Esophagus (tissue), 2 donors: ENCODE data around the gene PCDHGA6. TPM values are rescaled to one million over a fixed set of nuclear protein-coding genes. Genes with fewer than 3 reads are reported as not detected.
"Not testable (repeated sequence)": the region's sequence is repeated elsewhere in the genome, so short reads cannot be mapped to it uniquely, and the experiment has no call there.

Experiments used
- H3K27ac ChIP-seq, 2 donors: one replicate each; pipeline ENCODE4 v1.5.1; 2013; ENCODE audit warnings: low read depth in 2 of 2, mild to moderate bottlenecking in 2 of 2, inconsistent platforms in 1 of 2, low read length in 1 of 2, moderate library complexity in 1 of 2
- H3K27me3 ChIP-seq, 2 donors: one replicate each; pipeline ENCODE4 v1.6.1; 2013; ENCODE audit warnings: low read length in 2 of 2, control low read depth in 1 of 2, mild to moderate bottlenecking in 1 of 2; ENCODE audit not compliant: insufficient read depth in 2 of 2, control insufficient read depth in 1 of 2
- H3K36me3 ChIP-seq, 2 donors: one replicate each; pipeline ENCODE4 v1.6.1; 2013; ENCODE audit warnings: low read length in 1 of 2; ENCODE audit not compliant: control insufficient read depth in 2 of 2, insufficient read depth in 2 of 2
- H3K4me1 ChIP-seq, 2 donors: one replicate each; pipeline ENCODE4 v1.6.1; 2013; ENCODE audit warnings: low read length in 1 of 2; ENCODE audit not compliant: control insufficient read depth in 2 of 2, insufficient read depth in 2 of 2
- H3K4me3 ChIP-seq, 2 donors: one replicate each; pipeline ENCODE4 v1.5.1; 2013; ENCODE audit warnings: low read length in 2 of 2, mild to moderate bottlenecking in 2 of 2, low read depth in 1 of 2, moderate library complexity in 1 of 2
- H3K9me3 ChIP-seq, 2 donors: one replicate each; pipeline ENCODE4 v1.6.1; 2013; ENCODE audit warnings: mild to moderate bottlenecking in 2 of 2, low read depth in 1 of 2, low read length in 1 of 2, moderate library complexity in 1 of 2; ENCODE audit not compliant: control insufficient read depth in 2 of 2, insufficient read depth in 1 of 2
- WGBS, 2 donors: extraction: QIAGEN DNeasy Blood & Tissue Kit; methylation state at CpG; one replicate each; pipeline ENCODE4 v1.1.7; 2013; 5-methylcytosine and 5-hydroxymethylcytosine counted together
- polyA plus RNA-seq, 2 donors: library from polyadenylated mRNA; stranded (reverse); fragments of 200-250 nt; gene quantifications; one replicate each; pipeline ENCODE4 v1.2.3, GENCODE V29; 2013
- donor health status: healthy with polysubstance abuse.
- donor health status: Bipolar disorder and iron deficiency.

Gene PCDHGA6
- polyA plus RNA-seq, 2 donors: 0.36 to 0.63 TPM

GRCh38 chr5:141343242-141343952, 30.3 kb upstream of the PCDHGA6 start, which contains the start of gene PCDHGA3:
PCDHGA3 (plus strand) TSS chr5:141343829; CDS start chr5:141344034, 205 bp downstream.
- H3K27ac ChIP-seq: no peak within 1 kb of the TSS
- peaks cover 22 to 46% of the 10 kb centered on the region in 2 donors for H3K9me3 ChIP-seq
- no peaks in the 10 kb centered on the region for H3K4me1 ChIP-seq
- no peaks in the 10 kb centered on the region for H3K36me3 ChIP-seq
- peak within 1 kb of the TSS in 1 of 2 donors; percentile 30 for H3K4me3 ChIP-seq
- peaks cover 0 to 13% of the 10 kb centered on the region in 2 donors for H3K27me3 ChIP-seq
- WGBS, 2 donors: 25 to 26% methylated on average over 9 of the region's 9 CpGs

DNA sequence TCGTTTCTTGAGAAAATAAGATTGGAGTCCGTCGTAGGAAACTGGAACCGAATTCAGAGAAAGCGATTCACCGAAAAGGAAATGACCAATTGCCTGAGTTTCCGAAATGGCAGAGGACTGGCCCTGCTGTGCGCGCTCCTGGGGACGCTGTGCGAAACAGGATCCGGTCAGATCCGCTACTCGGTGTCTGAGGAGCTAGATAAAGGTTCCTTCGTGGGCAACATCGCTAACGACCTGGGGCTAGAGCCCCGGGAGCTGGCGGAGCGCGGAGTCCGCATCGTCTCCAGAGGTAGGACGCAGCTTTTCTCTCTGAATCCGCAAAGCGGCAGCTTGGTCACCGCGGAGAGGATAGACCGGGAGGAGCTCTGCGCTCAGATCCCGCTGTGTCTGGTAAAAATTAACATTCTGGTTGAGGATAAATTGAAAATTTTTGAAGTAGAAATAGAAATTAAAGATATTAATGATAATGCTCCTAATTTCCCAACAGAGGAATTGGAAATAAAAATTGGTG, 29.7 kb upstream of the PCDHGA6 start:
- Histone ChIP-seq H3K9me3 (peaks cover 16 to 41% of the 10 kb centered on the region in 2 donors), H3K36me3 (no peaks in the 10 kb centered on the region), H3K27me3 (peaks cover 0 to 9% of the 10 kb centered on the region in 2 donors), H3K4me1 (no peaks in the 10 kb centered on the region), H3K27ac (no peak overlapping the region), H3K4me3 (peak overlapping the region in 1 of 2 donors; percentile 30)
- 32 to 34% methylated on average over 31 of the region's 31 CpGs for WGBS, 2 donors

DNA sequence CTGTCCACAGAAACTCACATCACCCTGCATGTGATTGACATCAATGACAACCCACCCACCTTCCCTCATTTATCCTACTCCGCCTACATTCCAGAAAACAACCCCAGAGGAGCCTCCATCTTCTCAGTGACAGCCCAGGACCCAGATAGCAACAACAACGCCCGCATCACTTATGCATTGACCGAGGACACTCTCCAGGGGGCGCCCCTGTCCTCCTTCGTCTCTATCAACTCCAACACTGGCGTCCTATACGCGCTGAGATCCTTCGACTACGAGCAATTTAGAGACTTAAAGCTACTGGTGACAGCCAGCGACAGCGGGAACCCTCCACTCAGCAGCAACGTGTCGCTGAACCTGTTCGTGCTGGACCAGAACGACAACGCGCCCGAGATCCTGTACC, 28.4 kb upstream of the PCDHGA6 start:
- H3K4me3 ChIP-seq: no peak overlapping the region
- peaks cover 0 to 4% of the 10 kb centered on the region in 2 donors for H3K27me3 ChIP-seq
- H3K9me3 ChIP-seq: peaks cover 20 to 33% of the 10 kb centered on the region in 2 donors
- H3K4me1 ChIP-seq: no peaks in the 10 kb centered on the region
- 37% methylated on average over 20 of the region's 20 CpGs for WGBS, 2 donors
- H3K36me3 ChIP-seq: no peaks in the 10 kb centered on the region
- no peak overlapping the region for H3K27ac ChIP-seq

DNA sequence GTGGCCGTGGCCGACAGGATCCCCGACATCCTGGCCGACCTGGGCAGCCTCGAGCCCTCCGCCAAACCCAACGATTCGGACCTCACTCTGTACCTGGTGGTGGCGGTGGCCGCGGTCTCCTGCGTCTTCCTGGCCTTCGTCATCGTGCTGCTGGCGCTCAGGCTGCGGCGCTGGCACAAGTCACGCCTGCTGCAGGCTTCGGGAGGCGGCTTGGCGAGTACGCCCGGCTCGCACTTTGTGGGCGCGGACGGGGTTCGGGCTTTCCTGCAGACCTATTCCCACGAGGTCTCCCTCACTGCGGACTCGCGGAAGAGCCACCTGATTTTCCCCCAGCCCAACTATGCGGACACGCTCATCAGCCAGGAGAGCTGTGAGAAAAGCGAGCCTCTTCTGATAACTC, 27.7 kb upstream of the PCDHGA6 start:
- not testable (repeated sequence) for H3K36me3 ChIP-seq, H3K27me3 ChIP-seq, H3K27ac ChIP-seq, H3K4me1 ChIP-seq, H3K4me3 ChIP-seq
- peaks cover 20 to 32% of the 10 kb centered on the region in 2 donors for H3K9me3 ChIP-seq
- WGBS, 2 donors: 45 to 49% methylated on average over 20 to 27 of the region's 35 CpGs

DNA sequence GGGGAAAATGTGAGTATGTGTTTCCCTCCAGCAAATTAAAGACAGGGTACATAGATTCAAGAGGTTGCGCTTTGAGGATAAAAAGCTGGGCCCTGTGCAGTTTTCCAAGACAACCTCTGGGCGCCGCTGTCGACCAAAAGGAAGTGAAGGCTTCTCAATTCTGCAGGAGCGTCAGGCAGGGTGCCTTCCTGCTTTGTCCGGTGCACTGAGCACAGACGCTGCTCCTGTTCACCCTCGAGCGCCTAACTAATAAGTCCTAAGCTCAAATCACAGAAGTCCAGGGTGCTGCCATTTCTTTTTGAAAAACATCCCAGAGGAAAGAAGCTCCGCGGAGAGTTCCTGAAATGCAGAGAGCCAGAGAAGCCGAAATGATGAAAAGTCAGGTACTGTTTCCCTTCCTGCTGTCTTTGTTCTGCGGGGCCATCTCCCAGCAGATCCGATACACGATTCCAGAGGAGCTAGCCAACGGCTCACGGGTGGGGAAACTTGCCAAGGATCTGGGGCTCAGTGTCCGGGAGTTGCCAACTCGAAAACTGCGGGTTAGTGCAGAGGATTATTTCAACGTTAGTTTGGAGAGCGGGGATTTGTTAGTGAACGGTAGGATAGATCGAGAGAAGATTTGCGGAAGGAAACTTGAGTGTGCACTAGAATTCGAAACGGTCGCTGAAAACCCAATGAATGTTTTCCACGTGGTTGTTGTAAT, 23.6 kb upstream of the PCDHGA6 start, which contains the start of gene PCDHGB1:
Gene PCDHGB1, plus strand, starts transcription at position 183 of the 703 bp plus-strand sequence. Its CDS starts 162 bp downstream, at position 345.
- Histone ChIP-seq H3K4me3 (peak within 1 kb of the TSS in 1 of 2 donors; percentile 37), H3K9me3 (peaks cover 17 to 38% of the 10 kb centered on the region in 2 donors), H3K27ac (no peak within 1 kb of the TSS), H3K36me3 (no peaks in the 10 kb centered on the region), H3K4me1 (peaks cover 0 to 2% of the 10 kb centered on the region in 2 donors), H3K27me3 (peaks cover 0 to 3% of the 10 kb centered on the region in 2 donors)
- 25 to 26% methylated on average over 29 of the region's 29 CpGs for WGBS, 2 donors

DNA sequence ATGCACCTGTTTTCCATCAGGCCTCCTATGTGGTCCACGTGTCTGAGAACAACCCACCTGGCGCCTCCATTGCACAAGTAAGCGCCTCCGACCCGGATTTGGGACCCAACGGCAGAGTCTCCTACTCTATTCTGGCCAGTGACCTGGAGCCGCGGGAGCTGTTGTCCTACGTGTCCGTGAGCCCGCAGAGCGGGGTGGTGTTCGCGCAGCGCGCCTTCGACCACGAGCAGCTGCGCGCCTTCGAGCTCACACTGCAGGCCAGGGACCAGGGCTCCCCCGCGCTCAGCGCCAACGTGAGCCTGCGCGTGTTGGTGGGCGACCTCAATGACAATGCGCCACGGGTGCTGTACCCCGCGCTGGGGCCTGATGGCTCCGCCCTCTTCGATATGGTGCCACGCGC, 22.1 kb upstream of the PCDHGA6 start:
- Histone ChIP-seq H3K4me3 (no peak overlapping the region), H3K27me3 (peaks cover 0 to 3% of the 10 kb centered on the region in 2 donors), H3K4me1 (peaks cover 0 to 2% of the 10 kb centered on the region in 2 donors), H3K36me3 (no peaks in the 10 kb centered on the region), H3K9me3 (peaks cover 25 to 46% of the 10 kb centered on the region in 2 donors), H3K27ac (no peak overlapping the region)
- WGBS, 2 donors: 40 to 42% methylated on average over 31 to 36 of the region's 36 CpGs

DNA sequence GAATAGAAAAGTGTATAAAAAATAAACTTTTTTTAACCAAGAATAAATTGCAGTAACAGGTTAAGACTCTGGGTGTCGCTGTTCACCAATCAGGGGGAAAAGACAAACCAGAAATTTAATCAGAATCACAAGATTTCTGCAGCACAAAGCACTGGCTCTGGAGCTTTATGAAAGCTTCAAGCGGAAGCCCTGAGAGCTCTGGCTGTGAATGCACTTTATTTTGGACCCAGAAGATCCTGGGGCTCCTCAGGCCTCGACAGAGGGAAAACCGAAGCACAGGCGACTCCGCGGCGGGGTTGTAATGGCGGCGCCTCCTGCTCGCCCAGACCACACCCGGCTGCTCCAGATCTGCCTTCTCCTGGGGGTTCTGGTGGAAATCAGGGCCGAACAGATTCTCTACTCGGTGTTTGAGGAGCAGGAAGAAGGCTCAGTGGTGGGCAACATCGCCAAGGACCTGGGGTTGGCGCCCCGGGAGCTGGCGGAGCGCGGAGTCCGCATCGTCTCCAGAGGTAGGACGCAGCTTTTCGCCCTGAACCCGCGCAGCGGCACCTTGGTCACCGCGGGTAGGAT, 18.7 kb upstream of the PCDHGA6 start, which contains the start of gene PCDHGA4:
Gene PCDHGA4, plus strand, starts transcription at position 122 of the 570 bp plus-strand sequence. Its CDS starts 87 bp downstream, at position 209.
- peaks cover 0 to 2% of the 10 kb centered on the region in 2 donors for H3K4me1 ChIP-seq
- peak within 1 kb of the TSS in 1 of 2 donors; percentile 27 for H3K4me3 ChIP-seq
- H3K27ac ChIP-seq: no peak within 1 kb of the TSS
- 23 to 25% methylated on average over 29 of the region's 29 CpGs for WGBS, 2 donors
- H3K36me3 ChIP-seq: no peaks in the 10 kb centered on the region
- H3K9me3 ChIP-seq: peaks cover 32 to 53% of the 10 kb centered on the region in 2 donors
- peaks cover 0 to 3% of the 10 kb centered on the region in 2 donors for H3K27me3 ChIP-seq

GRCh38 chr5:141355641-141356040, 18.1 kb upstream of the PCDHGA6 start:
- 55 to 56% methylated on average over 24 of the region's 24 CpGs for WGBS, 2 donors
- H3K36me3 ChIP-seq: no peaks in the 10 kb centered on the region
- H3K27me3 ChIP-seq: peaks cover 0 to 8% of the 10 kb centered on the region in 2 donors
- no peak overlapping the region for H3K4me3 ChIP-seq
- H3K4me1 ChIP-seq: peaks cover 0 to 2% of the 10 kb centered on the region in 2 donors
- H3K9me3 ChIP-seq: peaks cover 31 to 54% of the 10 kb centered on the region in 2 donors
- no peak overlapping the region for H3K27ac ChIP-seq

DNA sequence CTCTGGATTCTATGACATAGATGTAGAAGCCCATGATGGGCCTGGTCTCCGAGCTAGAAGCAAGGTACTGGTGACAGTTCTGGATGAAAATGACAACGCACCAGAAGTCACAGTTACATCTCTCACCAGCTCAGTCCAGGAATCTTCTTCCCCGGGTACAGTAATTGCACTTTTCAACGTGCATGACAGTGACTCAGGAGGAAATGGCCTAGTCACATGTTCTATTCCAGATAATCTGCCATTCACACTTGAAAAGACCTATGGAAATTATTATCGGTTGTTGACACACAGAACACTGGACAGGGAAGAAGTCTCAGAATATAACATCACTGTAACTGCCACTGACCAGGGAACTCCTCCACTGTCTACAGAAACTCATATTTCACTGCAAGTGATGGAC, 17.6 kb upstream of the PCDHGA6 start:
- H3K9me3 ChIP-seq: peaks cover 33 to 53% of the 10 kb centered on the region in 2 donors
- WGBS, 2 donors: 65 to 71% methylated on average over 5 of the region's 5 CpGs
- no peak overlapping the region for H3K4me3 ChIP-seq
- H3K4me1 ChIP-seq: no peaks in the 10 kb centered on the region
- no peaks in the 10 kb centered on the region for H3K36me3 ChIP-seq
- H3K27me3 ChIP-seq: peaks cover 0 to 5% of the 10 kb centered on the region in 2 donors
- no peak overlapping the region for H3K27ac ChIP-seq
